HL-60/S4 (cell line): ENCODE measurements around the gene BGLAP.

Source experiments
- in situ Hi-C: fragments of 300-500 bp; cut with MboI; formaldehyde crosslinking; loops from 2 replicates; pipeline ENCODE4 v1.14.3; 2022; ENCODE audit warnings: low sequenced_read_pairs

The BGLAP gene

GRCh38 chr1:156286061-156286460 lies 44.1 kb downstream of the BGLAP start:
- in situ Hi-C loops = no loop called here

- in situ Hi-C loops = no loop called here
Measured at GRCh38 chr1:156289857-156290256, 47.9 kb downstream of the BGLAP start.

GRCh38 chr1:156291226-156292061 lies 49.5 kb downstream of the BGLAP start:
- in situ Hi-C loops = no loop called here
